Dedifferentiated amniotic fluid mesenchymal stem cell (primary cell): ENCODE results near the gene BET1L.
"Not testable (repeated sequence)": the region's sequence is repeated elsewhere in the genome, so short reads cannot be mapped to it uniquely, and the experiment has no call there.

Source experiments
- DNase-seq: peaks from one replicate; pipeline ENCODE4 v3.0.0-alpha.2; 2016; ENCODE audit errors: extremely low spot score

Gene BET1L

GRCh38 chr11:196786-197731 lies 10.1 kb downstream of the BET1L start:
- peak; percentile 5 for DNase-seq

DNA sequence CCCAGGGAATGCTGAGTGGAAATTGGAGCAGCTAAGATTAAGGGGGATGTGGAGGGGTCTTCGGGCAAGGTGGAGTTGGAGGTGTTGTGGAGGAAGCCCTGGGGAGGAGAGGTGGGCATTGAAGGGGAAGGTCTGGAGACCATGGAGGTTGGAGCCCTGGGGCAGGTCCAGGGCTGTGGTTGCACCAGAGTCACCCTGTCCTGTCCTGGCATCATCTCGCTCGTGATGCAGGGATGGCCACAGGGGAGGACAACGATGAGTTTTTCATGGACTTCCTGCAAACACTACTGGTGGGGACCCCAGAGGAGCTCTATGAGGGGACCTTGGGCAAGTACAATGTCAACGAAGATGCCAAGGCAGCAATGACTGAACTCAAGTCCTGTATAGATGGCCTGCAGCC lies 13.7 kb downstream of the BET1L start:
- not testable (repeated sequence) for DNase-seq

DNA sequence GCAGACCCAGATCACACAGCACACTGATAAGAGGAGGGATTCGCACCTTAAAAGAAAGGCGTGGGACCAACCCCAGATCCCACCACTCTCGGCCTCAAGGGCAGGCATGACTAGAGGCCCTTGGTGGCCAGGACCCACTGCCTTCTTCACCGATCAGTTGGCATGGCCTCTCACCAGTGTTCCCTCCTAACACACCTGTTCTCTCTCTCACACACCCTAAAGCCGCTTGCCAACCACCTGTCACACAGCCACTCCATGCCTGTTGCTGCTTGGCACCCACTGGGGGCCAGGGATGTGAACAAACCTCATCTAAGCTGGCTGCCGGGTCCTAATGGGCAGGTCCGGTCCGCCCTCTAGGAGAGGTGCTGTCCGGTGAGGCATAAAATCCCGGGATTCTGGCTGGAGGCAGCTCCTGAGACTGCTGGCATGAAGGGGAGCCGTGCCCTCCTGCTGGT lies 14.5 kb downstream of the BET1L start, which contains the start of gene SCGB1C1:
TSS of gene SCGB1C1 (plus strand) at position 405 of the 455 bp plus-strand sequence. CDS start at position 427, 22 bp downstream.
- not testable (repeated sequence) for DNase-seq

DNA sequence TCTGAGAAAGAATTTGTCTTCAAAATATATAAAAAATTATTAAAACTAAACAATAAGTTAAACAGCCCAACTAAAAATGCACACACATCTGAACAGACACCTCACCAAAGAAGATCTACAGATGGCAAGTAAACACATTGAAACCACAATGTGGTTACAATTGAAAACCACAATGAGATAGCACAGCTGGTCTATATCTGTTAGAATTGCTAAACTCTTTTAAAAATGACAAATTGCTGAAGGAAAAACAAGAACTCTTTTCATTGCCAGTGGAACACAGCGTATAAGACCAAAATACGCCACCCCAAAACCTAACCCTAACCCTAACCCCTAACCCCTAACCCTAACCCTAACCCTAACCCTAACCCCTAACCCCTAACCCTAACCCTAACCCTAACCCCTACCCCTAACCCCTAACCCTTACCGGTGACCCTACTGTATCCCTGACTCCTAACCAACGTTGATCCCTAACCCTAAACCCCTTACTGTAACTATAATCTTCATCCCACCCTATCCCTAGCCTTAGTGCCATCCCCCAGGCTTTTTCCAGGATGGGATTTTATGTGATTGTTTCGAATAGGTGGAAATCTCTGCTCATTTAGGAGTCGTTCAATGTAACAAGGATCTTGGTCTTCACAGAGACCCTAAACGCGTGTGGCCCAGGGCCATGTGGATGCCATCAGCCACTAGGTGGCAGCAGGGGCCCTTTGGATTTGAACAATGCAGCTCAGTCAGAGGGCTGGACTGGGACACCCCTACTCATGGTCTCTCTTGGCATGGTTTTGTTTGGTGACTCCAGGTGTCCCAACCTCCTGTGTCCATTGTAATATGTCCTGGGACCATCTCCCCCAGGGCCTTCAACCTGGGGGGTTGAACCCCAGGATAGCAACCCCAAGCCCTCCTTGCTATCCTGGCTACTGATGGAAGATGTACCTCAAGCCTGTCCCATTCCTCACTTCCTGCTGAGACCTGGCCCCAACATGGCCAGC lies 15.4 kb downstream of the BET1L start:
- DNase-seq = not testable (repeated sequence)

- not testable (repeated sequence) for DNase-seq
Observed at GRCh38 chr11:190546-190945, 16.7 kb downstream of the BET1L start.

DNA sequence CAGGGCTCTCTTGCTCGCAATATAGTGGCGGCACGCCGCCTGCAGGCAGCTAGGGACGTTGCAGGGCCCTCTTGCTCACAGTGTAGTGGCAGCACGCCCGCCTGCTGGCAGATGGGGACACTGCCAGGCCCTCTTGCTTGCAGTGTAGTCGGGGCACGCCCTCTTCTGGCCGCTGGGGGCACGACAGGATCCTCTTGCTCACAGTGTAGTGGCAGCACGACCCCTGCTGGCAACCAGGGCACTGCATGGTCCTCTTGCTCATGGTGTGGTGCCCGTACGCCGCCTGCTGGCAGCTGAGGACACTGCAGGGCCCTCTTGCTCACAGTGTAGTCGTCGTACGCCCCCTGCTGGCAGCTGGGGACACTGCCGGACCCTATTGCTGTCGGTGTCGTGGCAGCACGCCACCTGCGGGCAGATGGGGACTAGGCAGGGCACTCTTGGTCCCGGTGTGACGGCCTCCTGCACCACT lies 17.3 kb downstream of the BET1L start:
- not testable (repeated sequence) for DNase-seq

DNA sequence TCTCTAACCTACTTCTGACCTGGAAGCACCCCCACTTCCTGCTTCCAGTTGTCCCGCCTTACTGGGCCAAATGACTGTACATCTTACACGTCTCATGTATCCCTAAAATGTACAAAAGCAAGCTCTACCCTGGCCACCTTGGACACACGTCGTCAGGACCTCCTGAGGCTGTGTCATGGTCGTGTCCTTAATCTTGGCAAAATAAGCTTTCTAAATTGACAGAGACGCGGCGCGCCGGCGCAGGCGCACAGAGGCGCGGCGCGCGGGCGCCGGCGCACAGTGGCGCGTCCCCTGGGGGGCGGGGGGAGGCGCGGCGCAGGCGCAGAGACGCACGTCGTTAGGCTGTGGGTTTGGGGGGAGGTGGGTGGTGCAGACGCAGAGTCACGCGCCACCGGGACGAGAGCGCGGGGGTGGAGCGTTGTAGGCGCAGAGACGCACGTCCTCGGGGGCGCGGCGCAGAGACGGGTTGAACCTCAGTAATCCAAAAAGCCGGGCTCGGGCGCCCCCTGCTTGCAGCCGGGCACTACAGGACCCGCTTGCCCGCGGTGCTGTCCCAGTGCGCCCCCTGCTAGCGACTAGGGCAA lies 17.9 kb downstream of the BET1L start:
- not testable (repeated sequence) for DNase-seq

GRCh38 chr11:180242-180641 lies 27.0 kb downstream of the BET1L start:
- not testable (repeated sequence) for DNase-seq
